ENCODE data around the gene ECE1.
"Not testable (repeated sequence)": the region's sequence is repeated elsewhere in the genome, so short reads cannot be mapped to it uniquely, and the experiment has no call there.

The ECE1 gene

DNA sequence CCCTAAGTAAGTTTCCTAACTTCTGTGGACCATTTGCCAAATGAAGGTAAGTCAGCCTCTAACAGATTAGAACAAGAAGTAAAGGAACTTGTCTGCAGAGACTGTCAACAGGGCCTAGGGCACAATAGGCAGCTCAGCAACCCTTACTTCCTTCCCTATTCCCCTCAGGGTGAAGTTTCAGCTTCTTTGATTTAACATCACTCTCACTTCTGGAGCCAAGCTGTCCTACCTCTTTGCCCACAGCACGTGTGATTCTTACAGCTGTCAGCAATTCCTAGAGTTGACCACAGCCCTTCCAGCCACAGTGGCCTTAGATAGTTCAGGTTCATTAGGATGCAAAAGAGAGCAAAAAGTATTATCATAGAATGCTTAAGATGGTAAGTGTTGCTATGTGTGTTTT, 106.0 kb downstream of the ECE1 start:
- no peak for DNase-seq (ENCODE audit: low read depth)
- H3K4me3 ChIP-seq (ENCODE audit: low read length) = no peak overlapping the region
- TF ChIP-seq, protein P1, sequence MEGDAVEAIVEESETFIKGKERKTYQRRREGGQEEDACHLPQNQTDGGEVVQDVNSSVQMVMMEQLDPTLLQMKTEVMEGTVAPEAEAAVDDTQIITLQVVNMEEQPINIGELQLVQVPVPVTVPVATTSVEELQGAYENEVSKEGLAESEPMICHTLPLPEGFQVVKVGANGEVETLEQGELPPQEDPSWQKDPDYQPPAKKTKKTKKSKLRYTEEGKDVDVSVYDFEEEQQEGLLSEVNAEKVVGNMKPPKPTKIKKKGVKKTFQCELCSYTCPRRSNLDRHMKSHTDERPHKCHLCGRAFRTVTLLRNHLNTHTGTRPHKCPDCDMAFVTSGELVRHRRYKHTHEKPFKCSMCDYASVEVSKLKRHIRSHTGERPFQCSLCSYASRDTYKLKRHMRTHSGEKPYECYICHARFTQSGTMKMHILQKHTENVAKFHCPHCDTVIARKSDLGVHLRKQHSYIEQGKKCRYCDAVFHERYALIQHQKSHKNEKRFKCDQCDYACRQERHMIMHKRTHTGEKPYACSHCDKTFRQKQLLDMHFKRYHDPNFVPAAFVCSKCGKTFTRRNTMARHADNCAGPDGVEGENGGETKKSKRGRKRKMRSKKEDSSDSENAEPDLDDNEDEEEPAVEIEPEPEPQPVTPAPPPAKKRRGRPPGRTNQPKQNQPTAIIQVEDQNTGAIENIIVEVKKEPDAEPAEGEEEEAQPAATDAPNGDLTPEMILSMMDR (conservative IDR thresholded peaks at IDR 0.05; ENCODE audit: low read length) = no peak

DNA sequence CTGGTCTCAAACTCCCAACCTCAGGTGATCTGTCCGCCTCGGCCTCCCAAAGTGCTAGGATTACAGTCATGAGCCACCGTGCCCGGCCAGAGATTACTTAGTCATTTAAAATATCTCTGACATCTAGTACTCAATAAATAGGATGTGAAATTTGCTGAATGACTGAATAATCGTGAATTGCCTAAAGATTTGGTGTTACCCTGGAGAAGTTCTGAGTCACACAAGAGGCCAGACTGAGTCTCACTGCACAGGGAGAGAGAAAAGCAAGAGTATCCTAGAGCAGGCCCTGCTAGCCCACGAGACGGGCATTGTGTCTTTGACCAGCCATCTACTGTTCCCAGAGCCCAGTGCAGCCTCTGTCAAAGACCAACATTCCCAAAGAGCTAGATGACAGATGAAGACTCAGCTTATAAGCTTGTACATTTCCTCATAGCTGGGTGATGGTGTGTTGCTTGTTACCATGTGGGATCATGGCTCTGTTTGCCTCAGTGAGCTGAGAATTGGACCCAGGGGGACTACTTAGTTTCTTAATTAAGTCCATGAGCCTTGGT, 108.0 kb downstream of the ECE1 start:
- TF ChIP-seq, protein P1 (conservative IDR thresholded peaks at IDR 0.05; ENCODE audit: low read length) = no peak
- peak; percentile 73 for DNase-seq (ENCODE audit: low read depth)
- no peak overlapping the region for H3K4me3 ChIP-seq (ENCODE audit: low read length)

DNA sequence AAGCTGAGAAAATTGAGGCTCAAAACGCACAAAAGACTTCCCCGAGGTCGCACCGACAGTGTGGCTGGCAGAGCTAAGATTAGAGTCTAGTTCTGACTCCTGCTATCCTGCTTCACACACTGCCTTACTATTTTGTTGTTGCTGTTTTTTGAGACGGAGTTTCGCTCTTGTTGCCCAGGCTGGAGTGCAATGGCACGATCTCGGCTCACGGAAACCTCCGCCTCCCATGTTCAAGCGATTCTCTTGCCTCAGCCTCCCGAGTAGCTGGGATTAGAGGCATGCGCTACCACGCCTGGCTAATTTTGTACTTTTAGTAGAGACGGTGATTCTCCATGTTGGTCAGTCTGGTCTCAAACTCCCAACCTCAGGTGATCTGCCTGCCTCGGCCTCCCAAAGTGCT, 112.0 kb downstream of the ECE1 start:
- not testable (repeated sequence) for H3K4me3 ChIP-seq (ENCODE audit: low read length); DNase-seq (ENCODE audit: low read depth)

DNA sequence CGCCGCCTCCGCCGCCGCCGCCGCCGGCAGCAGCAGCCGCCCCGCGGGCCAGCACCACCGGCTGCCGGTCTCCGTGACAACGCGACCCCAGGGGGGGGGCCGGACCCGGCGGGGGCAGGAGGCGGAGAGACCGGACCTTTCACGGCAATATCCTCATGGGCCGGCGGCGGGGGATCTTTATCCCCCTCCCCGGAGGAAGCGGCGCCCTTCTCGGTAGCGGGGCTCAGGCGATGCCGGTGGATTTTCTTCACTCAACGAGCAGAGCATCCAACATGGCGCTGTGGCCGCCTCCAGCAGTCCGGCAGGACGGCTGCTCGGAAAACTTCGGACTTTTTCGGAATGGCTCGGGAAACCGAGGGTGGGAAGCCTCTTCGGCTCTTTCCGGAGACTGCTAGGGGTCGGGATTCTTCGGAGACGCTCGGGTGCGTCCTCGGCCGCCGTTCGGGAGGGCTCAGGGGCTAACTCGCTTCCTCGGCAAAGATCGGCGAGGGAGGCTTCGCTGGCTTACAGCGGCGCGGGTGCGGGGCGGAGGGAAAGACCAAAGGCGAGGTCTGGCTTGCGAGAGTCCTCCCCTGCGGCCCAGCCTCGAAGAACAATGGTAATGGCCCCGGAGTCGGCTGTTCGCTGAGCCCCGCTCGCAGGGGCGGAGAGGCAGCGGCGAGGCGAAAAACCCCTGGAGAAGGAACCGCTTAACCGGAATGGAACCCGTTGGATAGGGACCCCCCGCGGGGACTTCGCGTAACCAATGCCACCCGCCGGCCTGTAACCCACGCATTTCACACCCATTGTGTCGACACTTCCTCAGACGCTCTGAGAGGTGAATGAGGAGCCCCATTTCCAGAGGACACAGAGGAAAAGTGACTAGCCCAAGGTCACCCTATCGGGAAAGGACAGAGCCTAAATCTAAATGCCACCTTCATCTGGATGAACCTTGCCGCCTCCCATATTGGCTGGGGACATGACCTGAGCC, 113.4 kb downstream of the ECE1 start, which contains the start of gene EIF4G3:
Gene EIF4G3 (minus strand): TSS at position 312 of the 970 bp plus-strand sequence. CDS start 174,155 bp downstream, outside the sequence.
- TF ChIP-seq, protein P1 (conservative IDR thresholded peaks at IDR 0.05; ENCODE audit: low read length) = no peak
- H3K4me3 ChIP-seq (ENCODE audit: low read length) = peak within 1 kb of the TSS; percentile 92
- peak; percentile 93 for DNase-seq (ENCODE audit: low read depth)

DNA sequence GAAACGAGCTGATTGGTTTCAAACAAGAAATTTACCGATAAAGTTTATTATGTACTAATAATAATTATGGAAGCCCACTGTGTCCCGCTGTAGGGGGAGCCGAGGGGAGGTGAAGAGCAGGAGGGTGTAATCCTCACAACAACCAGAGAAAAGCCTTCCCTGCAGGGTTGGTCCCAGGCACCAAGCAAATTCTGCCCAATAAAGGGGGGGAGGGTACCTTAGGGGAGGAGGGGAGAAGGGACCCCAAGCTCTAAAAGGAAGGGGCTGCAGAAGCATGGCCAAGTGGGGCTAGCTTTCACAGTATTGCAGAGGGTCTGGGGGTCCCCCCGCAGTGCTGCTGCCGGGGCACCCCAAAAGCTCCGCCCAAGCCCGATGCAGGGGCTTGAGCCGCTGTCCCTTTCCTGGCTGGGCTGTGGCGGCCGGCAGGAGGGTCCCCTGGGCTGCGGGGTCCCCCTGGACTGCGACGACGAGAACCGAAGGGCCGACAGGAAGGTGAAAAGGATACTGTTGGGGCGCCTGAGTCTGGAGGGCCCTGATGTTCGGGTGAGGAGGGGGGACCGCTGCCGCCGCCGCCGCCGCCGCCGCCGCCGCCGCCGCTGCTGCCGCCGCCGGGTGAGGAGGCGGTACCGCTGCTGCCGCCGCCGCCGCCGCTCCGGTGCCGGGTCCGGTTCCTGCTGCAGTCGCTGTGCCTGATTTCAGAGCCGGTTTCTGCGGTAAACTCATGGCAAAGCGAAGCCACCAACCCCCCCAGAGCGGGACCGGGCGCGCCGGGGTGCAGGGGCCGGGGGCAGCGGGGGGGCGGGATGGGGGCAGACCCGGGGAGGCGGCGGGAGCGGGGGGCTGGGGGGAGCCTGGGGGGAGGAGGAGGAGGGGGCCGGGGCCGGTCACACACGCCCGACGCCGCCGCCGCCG, 114.3 kb downstream of the ECE1 start:
- TF ChIP-seq, protein P1 (conservative IDR thresholded peaks at IDR 0.05; ENCODE audit: low read length) = peak; percentile 12; the same call in 1 of the 2 replicates
- H3K4me3 ChIP-seq (ENCODE audit: low read length) = peak overlapping the region; percentile 92
- DNase-seq (ENCODE audit: low read depth) = no peak

DNA sequence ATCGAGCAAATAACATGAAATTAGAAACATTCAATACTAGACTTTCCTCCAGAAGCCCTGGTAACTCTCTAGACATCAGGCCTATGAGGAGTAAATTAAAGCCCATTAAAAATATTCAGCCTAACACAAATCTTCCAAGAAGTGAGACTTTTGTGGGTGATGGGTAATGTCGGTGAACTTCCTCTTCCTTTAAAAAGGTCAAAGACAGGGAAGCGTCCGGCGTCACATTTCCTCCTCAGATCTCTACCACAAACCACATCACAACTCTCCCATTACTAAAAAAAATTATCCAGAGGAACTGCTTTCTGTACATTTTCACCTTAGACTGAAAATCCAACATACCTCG, 115.0 kb downstream of the ECE1 start:
- peak; percentile 42 for DNase-seq (ENCODE audit: low read depth)
- peak overlapping the region; percentile 92 for H3K4me3 ChIP-seq (ENCODE audit: low read length)
- TF ChIP-seq, protein P1 (conservative IDR thresholded peaks at IDR 0.05; ENCODE audit: low read length) = no peak
